NCI-H446 (cell line): ENCODE data around the gene FRRS1.

Source experiments
- DNase-seq, 2 experiments: peaks; one replicate each; lab custom pipeline; 2025; lab: John Stamatoyannopoulos, UW

FRRS1 gene

GRCh38 chr1:99676876-99677275 is 89.6 kb downstream of the FRRS1 start:
- DNase-seq, result no peak

- DNase-seq, result peak in 1 of 2 experiments; percentile 15
Measured at GRCh38 chr1:99675994-99676393, 90.4 kb downstream of the FRRS1 start.

- no peak for DNase-seq
Measured at GRCh38 chr1:99675292-99675691, 91.1 kb downstream of the FRRS1 start.

DNA sequence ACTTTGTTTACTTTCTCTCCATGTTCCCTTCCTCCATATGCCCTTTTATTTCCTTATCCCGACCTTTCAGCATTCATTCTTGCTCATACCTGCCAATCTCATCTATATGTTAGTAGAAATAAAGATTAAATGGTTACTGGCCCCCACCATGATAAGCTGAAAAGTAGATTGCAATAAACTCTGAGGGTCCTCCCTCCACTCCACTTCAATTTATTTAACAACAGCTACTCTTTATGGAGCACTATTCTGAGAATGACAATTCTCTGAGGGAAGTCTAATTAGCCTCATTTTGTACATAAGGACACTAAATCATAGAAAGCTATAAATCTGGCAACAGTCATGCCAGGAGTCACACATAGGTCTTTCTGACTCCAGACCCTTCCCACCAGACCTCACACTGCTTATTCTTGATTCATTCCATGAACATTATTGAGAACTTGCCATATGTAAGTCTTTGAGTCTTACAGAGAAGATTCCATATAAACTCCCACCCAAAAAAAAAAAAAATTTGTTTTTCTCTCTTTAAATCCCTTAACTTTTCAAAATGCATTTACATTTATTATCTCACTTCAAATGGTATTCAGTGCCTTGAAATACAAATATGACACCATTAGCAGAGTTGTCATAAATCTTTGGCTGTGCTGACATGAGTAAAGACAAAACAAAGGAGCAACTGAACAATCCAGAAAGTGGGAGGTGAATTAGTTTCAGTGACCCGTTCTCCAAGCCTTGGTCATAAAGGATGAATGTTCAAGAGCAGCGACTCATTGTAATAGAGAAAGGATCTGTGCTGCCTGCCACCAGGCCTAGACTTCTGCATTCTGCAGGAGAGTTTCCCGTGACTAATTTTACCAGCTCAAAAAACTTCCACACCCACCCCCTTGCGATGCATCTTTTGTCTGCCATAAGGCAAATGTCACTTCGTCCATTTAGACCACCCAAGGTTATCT is 92.0 kb downstream of the FRRS1 start:
- no peak for DNase-seq

DNA sequence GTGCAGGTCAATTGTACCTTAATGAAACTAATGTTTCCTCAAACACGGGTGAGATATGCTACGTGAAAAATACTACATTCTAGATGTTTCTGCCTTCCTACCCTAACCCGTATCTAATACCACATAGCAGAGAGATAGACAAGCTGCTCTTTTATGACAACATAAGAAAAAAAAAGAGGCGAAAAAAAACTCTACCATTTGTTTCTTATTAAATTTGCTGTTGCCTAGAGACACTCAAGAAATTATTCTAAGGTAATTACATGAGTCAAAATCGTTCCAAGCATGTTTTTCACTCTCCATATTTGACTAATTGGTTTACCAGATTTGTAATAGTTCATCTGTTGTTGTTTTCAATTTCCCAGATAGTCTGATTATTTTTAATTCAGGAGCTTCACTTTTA is 93.1 kb downstream of the FRRS1 start:
- no peak for DNase-seq

GRCh38 chr1:99672530-99673213 is 93.8 kb downstream of the FRRS1 start:
- DNase-seq, result no peak

- no peak for DNase-seq
Measured at GRCh38 chr1:99672038-99672437, 94.4 kb downstream of the FRRS1 start.

GRCh38 chr1:99670583-99670982 is 95.9 kb downstream of the FRRS1 start:
- DNase-seq, result no peak

DNA sequence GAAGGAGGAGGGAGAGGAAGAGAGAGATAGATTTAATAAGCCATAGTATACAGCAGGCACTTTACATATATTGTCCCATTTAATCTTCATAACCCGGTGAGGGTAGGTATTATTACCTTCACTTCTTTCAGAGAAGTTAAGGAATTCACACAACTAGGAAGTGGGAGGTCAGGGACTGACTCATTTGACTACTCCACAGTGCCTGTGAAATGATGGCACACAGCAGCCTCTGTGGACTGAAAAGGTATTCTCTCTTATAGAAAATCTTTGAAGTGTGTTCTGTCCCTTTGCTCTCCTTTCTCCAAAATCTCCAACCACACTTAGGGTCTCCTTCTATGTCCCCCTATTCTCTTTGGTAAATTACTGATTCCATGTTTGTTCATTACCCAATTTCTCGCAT is 96.6 kb downstream of the FRRS1 start:
- no peak for DNase-seq

DNA sequence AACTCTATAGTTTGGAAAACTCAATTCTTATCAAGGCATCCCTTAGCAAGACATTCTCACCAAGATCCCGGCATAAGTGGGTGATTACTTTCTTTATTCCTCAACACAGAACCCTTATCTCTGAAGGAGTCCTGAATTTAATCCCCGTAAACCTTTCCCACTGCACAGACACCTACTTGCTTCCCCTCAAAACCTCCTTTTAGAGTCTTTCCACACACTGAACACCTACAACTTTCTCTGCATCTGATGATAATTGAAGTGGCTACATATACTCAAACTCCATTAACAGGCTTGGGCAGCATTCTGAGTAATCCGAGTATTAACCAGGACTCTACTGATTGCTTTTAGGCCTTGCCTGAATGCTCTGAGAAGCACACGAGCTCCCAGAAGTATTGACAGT is 97.1 kb downstream of the FRRS1 start:
- DNase-seq, result no peak

DNA sequence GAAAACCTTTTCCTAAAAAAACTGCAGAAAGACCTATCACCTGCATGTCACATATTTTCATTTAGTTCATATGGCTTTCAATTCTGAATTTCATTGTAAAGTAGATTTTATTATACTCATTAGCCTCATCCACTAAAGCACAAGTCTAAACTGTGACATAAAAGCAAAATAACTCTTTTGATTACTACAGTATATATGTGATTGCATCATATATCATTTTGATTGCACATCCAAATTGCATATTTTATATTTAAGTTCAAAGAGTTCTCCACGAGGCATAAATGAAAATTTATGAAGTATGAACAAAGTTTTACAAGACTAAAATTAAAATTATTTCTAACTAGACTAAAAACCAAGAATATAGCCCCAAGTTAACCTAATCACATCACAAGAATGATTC is 101.2 kb downstream of the FRRS1 start:
- DNase-seq, result no peak

DNA sequence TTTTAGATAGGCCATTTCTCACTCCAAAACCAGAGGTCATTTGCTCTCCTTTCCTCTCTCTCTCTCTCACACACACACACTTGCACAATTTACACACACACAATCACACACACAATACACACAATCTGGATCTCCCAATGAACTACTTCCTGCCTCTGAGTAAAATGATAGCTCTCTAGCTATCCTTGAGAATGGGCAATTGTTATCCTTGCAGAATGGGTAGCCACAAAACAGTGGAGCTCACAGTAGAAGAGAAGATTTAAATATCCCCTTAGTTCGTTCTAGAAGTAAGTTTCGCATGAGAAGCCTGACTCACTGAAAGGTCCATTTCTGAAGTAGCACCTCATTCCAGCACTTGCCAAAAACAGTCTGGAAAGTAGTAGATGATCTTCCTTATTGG is 102.9 kb downstream of the FRRS1 start:
- no peak for DNase-seq

DNA sequence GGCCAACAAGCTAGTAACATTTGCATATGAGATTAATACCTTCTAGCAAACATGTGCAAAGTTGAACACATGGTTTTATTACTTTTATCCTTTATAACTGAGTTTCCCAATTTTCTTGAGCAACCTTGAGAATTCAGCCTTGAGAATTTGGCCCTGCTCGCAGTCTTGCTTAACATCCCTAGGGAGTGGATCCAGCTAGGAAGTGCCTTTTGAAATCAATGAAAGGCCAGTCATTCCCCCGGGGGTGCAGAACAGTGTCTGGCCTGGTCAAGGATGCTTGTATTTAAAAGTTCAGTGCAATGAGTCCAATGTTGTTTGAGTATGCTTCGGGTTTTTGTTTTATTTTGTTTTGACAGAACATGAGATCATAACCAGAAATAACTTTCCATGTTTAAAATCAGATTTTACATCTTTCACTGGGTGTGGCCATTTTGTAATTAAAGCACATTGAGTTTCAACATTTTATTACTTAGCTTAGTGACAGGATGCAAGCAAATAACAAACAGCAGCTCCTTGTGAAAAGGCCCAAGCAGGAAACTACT is 103.8 kb downstream of the FRRS1 start:
- no peak for DNase-seq

DNA sequence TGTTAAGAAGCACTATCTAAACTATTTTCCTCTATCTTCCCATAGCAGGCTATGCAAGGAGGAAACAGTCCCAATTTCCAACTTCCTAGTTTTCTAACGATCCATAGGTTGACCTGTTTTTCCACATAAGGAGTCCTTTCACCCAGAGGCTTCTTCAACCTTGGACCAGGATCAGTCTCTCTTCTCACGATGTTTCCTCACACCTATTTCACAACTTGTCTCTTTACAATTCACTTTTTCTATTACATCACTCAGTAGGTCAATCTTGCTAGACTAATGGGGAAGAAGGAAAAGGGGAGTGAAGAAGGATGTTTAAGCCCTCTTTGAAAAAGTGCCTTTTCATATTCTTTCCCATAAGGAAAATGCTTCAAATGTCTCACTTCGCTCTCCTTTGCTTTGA is 104.7 kb downstream of the FRRS1 start:
- DNase-seq, result no peak

- DNase-seq, result no peak
Measured at GRCh38 chr1:99660496-99660895, 105.9 kb downstream of the FRRS1 start.

GRCh38 chr1:99659755-99660210 is 106.7 kb downstream of the FRRS1 start:
- no peak for DNase-seq
